ENCODE results near the gene CCDC187. TPM values are rescaled to one million over a fixed set of nuclear protein-coding genes. Genes with fewer than 3 reads are reported as not detected.
A peak's percentile ranks its signal among the peaks of the same experiment; 100 is the strongest.

Gene CCDC187
- total RNA-seq, 2 donors from 2014 or later = 1.3 to 2.3 TPM

DNA sequence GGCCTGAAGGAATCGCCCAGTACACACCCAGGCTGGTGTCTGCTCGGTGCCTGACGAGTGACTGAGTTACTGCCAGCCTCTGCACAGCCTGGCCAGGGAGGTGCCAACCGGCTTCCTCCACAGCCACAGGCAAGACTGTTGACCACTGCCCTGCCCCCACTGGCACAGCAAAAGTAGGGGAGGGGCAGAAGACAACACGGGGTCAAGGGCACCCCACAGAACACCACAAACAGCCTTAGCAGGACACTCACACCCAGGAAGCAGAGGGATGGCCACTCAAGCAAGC lies 98.2 kb downstream of the CCDC187 start:
- Histone ChIP-seq H3K27me3 (peaks cover 0 to 28% of the 10 kb centered on the region in 2 donors), H3K9me3 (no peaks in the 10 kb centered on the region), H3K4me3 (no peak overlapping the region), H3K36me3 (replicated peaks in 1 of 2; ENCODE audit: insufficient read depth in 1 of 2, low read depth in 2 of 2) (peaks cover 0 to 2% of the 10 kb centered on the region in 2 donors), H3K4me1 (peaks cover 7% of the 10 kb centered on the region), H3K27ac (no peak overlapping the region)
- no peak for ATAC-seq
- 93 to 100% methylated on average over 2 to 5 of the region's 5 CpGs for WGBS, 2 donors
- intact Hi-C loops (cut with DNase I) = no loop called here
- no peak for TF ChIP-seq POLR2A (IDR thresholded peaks at IDR 0.05)
- TF ChIP-seq, protein P1, sequence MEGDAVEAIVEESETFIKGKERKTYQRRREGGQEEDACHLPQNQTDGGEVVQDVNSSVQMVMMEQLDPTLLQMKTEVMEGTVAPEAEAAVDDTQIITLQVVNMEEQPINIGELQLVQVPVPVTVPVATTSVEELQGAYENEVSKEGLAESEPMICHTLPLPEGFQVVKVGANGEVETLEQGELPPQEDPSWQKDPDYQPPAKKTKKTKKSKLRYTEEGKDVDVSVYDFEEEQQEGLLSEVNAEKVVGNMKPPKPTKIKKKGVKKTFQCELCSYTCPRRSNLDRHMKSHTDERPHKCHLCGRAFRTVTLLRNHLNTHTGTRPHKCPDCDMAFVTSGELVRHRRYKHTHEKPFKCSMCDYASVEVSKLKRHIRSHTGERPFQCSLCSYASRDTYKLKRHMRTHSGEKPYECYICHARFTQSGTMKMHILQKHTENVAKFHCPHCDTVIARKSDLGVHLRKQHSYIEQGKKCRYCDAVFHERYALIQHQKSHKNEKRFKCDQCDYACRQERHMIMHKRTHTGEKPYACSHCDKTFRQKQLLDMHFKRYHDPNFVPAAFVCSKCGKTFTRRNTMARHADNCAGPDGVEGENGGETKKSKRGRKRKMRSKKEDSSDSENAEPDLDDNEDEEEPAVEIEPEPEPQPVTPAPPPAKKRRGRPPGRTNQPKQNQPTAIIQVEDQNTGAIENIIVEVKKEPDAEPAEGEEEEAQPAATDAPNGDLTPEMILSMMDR (IDR thresholded peaks at IDR 0.05) = no peak
- no peak for DNase-seq

DNA sequence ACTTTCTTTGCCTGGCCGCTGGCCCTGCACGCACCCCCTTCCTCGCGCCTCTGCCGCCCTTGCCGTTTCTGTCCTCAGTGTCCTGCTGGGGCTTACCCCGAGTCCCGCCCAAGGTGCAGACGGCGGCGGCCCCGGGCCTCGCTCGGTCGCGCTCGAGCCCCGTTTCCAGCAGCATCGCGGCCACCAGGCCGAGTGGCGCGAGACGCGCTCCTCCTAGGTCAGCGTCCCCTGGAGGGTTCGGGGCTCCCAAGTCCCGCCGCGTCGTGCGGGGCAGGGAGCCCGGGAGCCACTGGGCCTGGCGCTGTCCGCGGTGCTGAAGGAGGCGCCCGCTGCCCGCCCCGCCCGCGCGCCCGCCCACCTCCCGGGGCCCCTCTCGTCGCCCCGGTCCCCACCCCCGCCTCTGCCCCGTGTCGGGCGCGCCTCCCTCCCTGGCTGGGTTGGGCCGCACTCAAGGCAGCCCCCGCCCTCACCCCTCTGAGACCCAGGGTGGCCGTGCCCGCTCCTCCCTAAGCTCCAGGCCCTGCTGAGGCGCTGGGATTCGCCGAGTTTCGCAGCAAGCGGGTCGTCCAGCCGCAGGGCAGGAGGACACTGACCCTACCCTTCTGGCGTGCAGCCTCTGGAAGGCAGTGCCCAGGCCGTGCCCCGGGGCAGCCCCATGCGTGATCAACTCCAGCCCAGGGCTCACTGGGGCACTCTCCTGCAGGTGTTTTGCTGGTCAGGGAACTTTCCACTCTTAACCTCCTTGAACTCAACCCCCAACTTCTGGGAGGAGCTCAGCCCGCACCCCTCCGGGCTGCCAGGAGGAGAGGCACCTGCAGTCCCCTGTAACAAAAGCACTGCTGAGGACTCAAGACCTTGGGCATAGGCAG lies 98.8 kb downstream of the CCDC187 start, which contains the start of gene LHX3:
TSS of gene LHX3 (minus strand) at position 291 of the 869 bp plus-strand sequence. CDS start at position 175, 116 bp downstream.
- peak in 2 of 4 donors; percentile 26 to 30 for DNase-seq
- WGBS, 2 donors = 13 to 16% methylated on average over 17 to 63 of the region's 70 CpGs
- H3K9me3 ChIP-seq = no peaks in the 10 kb centered on the region
- ATAC-seq = peak; percentile 51
- H3K36me3 ChIP-seq (replicated peaks in 1 of 2; ENCODE audit: insufficient read depth in 1 of 2, low read depth in 2 of 2) = peaks cover 0 to 2% of the 10 kb centered on the region in 2 donors
- H3K4me1 ChIP-seq = peaks cover 7% of the 10 kb centered on the region
- TF ChIP-seq POLR2A (IDR thresholded peaks at IDR 0.05) = no peak
- TF ChIP-seq, protein P1 (IDR thresholded peaks at IDR 0.05) = no peak
- no peak within 1 kb of the TSS for H3K4me3 ChIP-seq
- intact Hi-C loops (cut with DNase I) = no loop called here
- peaks cover 0 to 28% of the 10 kb centered on the region in 2 donors for H3K27me3 ChIP-seq
- no peak within 1 kb of the TSS for H3K27ac ChIP-seq

DNA sequence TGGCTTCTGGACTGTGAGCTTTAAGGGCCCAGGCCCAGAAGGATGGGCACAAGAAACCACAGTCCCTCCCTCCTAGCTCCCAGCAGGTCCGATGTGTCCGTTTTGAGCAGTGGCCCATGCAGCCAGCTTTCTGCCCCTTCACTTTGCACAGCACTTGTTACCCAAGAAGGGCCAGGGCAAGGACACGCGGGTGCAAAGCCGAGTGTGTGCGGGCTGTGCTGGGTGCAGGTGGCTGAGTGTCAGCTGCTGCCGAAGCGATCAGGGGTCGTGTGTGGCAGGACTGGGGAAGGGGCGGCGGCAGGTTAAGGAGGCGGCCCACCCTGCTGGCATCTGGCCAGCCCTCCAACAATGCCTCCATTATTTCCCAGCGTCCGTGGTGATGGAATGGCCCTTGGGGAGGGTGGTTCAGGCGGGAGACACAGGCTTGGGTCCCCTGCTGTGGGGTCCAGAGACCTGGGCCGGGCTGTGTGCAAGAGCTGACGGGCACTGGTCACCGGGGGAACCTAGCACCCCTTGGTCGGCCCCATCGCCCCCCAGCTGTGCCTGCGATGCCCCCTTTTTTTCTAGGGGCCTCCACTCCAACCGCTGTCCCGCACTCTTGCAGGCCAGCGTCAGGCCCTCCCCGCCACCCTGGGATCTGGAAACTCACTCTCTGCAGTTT lies 99.6 kb downstream of the CCDC187 start:
- no peak overlapping the region for H3K4me3 ChIP-seq
- peaks cover 0 to 2% of the 10 kb centered on the region in 2 donors for H3K36me3 ChIP-seq (replicated peaks in 1 of 2; ENCODE audit: insufficient read depth in 1 of 2, low read depth in 2 of 2)
- ATAC-seq (no peak), DNase-seq (no peak)
- WGBS, 2 donors = 44 to 51% methylated on average over 10 to 23 of the region's 25 CpGs
- peaks cover 0 to 36% of the 10 kb centered on the region in 2 donors for H3K27me3 ChIP-seq
- TF ChIP-seq, protein P1 (IDR thresholded peaks at IDR 0.05) = no peak
- no peak for TF ChIP-seq POLR2A (IDR thresholded peaks at IDR 0.05)
- H3K27ac ChIP-seq = no peak overlapping the region
- intact Hi-C loops (cut with DNase I) = no loop called here
- peaks cover 7% of the 10 kb centered on the region for H3K4me1 ChIP-seq
- no peaks in the 10 kb centered on the region for H3K9me3 ChIP-seq

DNA sequence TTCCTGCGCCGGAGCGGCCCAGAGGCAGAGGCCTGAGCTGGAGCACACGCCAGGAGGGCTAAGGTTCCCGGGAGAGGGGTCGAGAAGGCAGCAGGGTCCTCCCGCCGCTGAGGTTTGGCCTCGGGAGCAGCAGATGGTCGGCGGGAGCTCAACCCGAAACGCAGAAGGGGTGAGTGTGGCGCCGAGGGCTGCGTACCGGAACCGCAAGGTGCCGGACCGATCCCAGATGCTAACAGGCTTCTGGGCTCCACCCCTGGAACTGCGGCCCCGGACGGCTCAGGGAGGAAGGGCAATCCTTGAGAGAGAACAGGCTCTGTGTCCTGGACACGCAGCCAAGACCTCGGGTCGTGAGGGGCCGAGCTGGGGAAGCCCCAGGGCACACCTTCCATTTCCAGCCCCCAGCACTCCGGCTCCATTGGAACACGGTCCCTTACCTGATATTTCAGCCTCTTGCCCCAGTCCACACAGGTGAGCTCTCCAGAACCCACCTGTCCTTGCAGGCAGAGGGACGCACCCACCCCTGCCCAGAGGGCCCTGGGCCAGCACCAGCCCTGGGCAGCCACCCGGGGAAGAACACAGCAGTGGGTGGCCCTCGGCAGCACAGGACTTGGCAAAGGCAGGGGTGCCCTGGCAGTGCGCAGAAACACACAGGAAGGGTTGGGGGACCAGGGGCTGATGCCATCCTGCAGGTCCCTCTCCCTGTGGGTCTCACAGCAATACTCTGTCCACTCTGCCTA lies 100.3 kb downstream of the CCDC187 start:
- Histone ChIP-seq H3K4me1 (peaks cover 9% of the 10 kb centered on the region), H3K4me3 (no peak overlapping the region), H3K27ac (no peak overlapping the region), H3K27me3 (peaks cover 0 to 38% of the 10 kb centered on the region in 2 donors), H3K36me3 (replicated peaks in 1 of 2; ENCODE audit: insufficient read depth in 1 of 2, low read depth in 2 of 2) (no peaks in the 10 kb centered on the region), H3K9me3 (no peaks in the 10 kb centered on the region)
- WGBS, 2 donors = 14 to 17% methylated on average over 23 to 33 of the region's 33 CpGs
- intact Hi-C loops (cut with DNase I) = no loop called here
- DNase-seq = no peak
- TF ChIP-seq, protein P1 (IDR thresholded peaks at IDR 0.05) = no peak
- TF ChIP-seq POLR2A (IDR thresholded peaks at IDR 0.05) = no peak
- no peak for ATAC-seq

Measured in body of pancreas (tissue), 4 donors.